Mesendoderm (in vitro differentiated cells): Measurements from ENCODE around the gene AFF2.
"Not testable (repeated sequence)": the region's sequence is repeated elsewhere in the genome, so short reads cannot be mapped to it uniquely, and the experiment has no call there.

Experiments
- DNase-seq: peaks from one replicate; pipeline ENCODE4 v3.0.0; 2013
- H2AK5ac ChIP-seq: 2 replicates; pipeline ENCODE4 v1.6.1; 2013; ENCODE audit warnings: low read length, inconsistent platforms
- H2BK120ac ChIP-seq: 2 replicates; pipeline ENCODE4 v1.6.1; 2013; ENCODE audit warnings: low read depth, mild to moderate bottlenecking, low read length, moderate library complexity, mixed read lengths
- H2BK15ac ChIP-seq: replicated peaks from 2 replicates; pipeline ENCODE4 v1.6.1; 2013; ENCODE audit warnings: low read depth, mild to moderate bottlenecking, moderate library complexity
- H2BK5ac ChIP-seq: 2 replicates; pipeline ENCODE4 v1.6.1; 2013; ENCODE audit warnings: low read length, inconsistent platforms
- H3K18ac ChIP-seq: 2 replicates; pipeline ENCODE4 v1.6.1; 2013; ENCODE audit warnings: mild to moderate bottlenecking, low read length, mixed read lengths
- H3K23ac ChIP-seq: one replicate; pipeline ENCODE4 v1.6.1; 2013; ENCODE audit warnings: low read length
- H3K27ac ChIP-seq: 2 replicates; pipeline ENCODE4 v1.5.1; 2013; ENCODE audit warnings: low read depth, mild to moderate bottlenecking, inconsistent platforms, low read length, moderate library complexity
- H3K27me3 ChIP-seq: 2 replicates; pipeline ENCODE4 v1.6.1; 2013; ENCODE audit warnings: low read length, control low read depth, mild to moderate bottlenecking, inconsistent platforms; ENCODE audit not compliant: insufficient read depth, poor library complexity
- H3K36me3 ChIP-seq: 2 replicates; pipeline ENCODE4 v1.6.1; 2013; ENCODE audit warnings: low read length, inconsistent platforms; ENCODE audit not compliant: control insufficient read depth, insufficient read depth
- H3K4ac ChIP-seq: one replicate; pipeline ENCODE4 v1.6.1; 2013; ENCODE audit warnings: low read depth, mild to moderate bottlenecking, low read length, moderate library complexity
- H3K4me1 ChIP-seq: 2 replicates; pipeline ENCODE4 v1.6.1; 2013; ENCODE audit warnings: low read depth, low read length, inconsistent platforms; ENCODE audit not compliant: control insufficient read depth
- H3K4me2 ChIP-seq: 2 replicates; pipeline ENCODE4 v1.6.1; 2013; ENCODE audit warnings: low read length
- H3K4me3 ChIP-seq: 2 replicates; pipeline ENCODE4 v1.5.1; 2013; ENCODE audit warnings: mild to moderate bottlenecking, low read length
- H3K56ac ChIP-seq: one replicate; pipeline ENCODE4 v1.6.1; 2013; ENCODE audit warnings: low read length
- H3K79me1 ChIP-seq: 2 replicates; pipeline ENCODE4 v1.6.1; 2013; ENCODE audit warnings: low read length, inconsistent platforms
- H3K79me2 ChIP-seq: 2 replicates; pipeline ENCODE4 v1.6.1; 2013; ENCODE audit warnings: mild to moderate bottlenecking, low read length; ENCODE audit not compliant: control insufficient read depth, insufficient read depth
- H3K9ac ChIP-seq: 2 replicates; pipeline ENCODE4 v1.6.1; 2013; ENCODE audit warnings: low read length, inconsistent platforms
- H4K5ac ChIP-seq: one replicate; pipeline ENCODE4 v1.6.1; 2013; ENCODE audit warnings: low read length
- H4K8ac ChIP-seq: one replicate; pipeline ENCODE4 v1.6.1; 2013; ENCODE audit warnings: low read depth, mild to moderate bottlenecking, control low read depth, low read length, moderate library complexity
- WGBS: extraction: QIAGEN DNeasy Blood & Tissue Kit; methylation state at CpG from one replicate; pipeline ENCODE4 v1.1.7; 2013; ENCODE audit warnings: low lambda C conversion rate, missing lambda C conversion rate; ENCODE audit not compliant: insufficient coverage; ENCODE audit errors: extremely low coverage; 5-methylcytosine and 5-hydroxymethylcytosine counted together

Gene AFF2

GRCh38 chrX:148904421-148905111 is 404.1 kb downstream of the AFF2 start:
- Histone ChIP-seq H2AK5ac (no peak overlapping the region), H2BK5ac (no peak overlapping the region), H3K79me2 (no peaks in the 10 kb centered on the region), H3K4me2 (no peak overlapping the region), H4K5ac (no peak overlapping the region), H3K27ac (no peak overlapping the region), H3K27me3 (no peaks in the 10 kb centered on the region), H2BK15ac (no peak overlapping the region), H2BK120ac (no peak overlapping the region), H3K18ac (no peak overlapping the region), H4K8ac (no peak overlapping the region), H3K9ac (no peak overlapping the region), H3K4me1 (no peaks in the 10 kb centered on the region), H3K36me3 (no peaks in the 10 kb centered on the region), H3K79me1 (no peaks in the 10 kb centered on the region), H3K23ac (no peak overlapping the region), H3K4me3 (no peak overlapping the region), H3K56ac (no peak overlapping the region), H3K4ac (no peak overlapping the region)
- no peak for DNase-seq
- WGBS: no CpG with 5 or more reads among the region's 3 CpGs

GRCh38 chrX:148905400-148905799 is 405.0 kb downstream of the AFF2 start:
- Histone ChIP-seq H2BK15ac (no peak overlapping the region), H4K8ac (no peak overlapping the region), H3K79me2 (no peaks in the 10 kb centered on the region), H3K36me3 (no peaks in the 10 kb centered on the region), H3K18ac (no peak overlapping the region), H2AK5ac (no peak overlapping the region), H3K4me1 (no peaks in the 10 kb centered on the region), H3K56ac (no peak overlapping the region), H2BK120ac (no peak overlapping the region), H4K5ac (no peak overlapping the region), H3K27me3 (no peaks in the 10 kb centered on the region), H3K23ac (no peak overlapping the region), H3K4me2 (no peak overlapping the region), H3K4ac (no peak overlapping the region), H3K4me3 (no peak overlapping the region), H3K79me1 (no peaks in the 10 kb centered on the region), H2BK5ac (no peak overlapping the region), H3K27ac (no peak overlapping the region), H3K9ac (no peak overlapping the region)
- DNase-seq: peak; percentile 42
- WGBS: no CpG with 5 or more reads among the region's 5 CpGs

- not testable (repeated sequence) for H3K79me2 ChIP-seq, H2BK120ac ChIP-seq, H3K4me2 ChIP-seq, H2BK5ac ChIP-seq, H3K56ac ChIP-seq, H3K27ac ChIP-seq, H4K5ac ChIP-seq, H3K27me3 ChIP-seq, H3K23ac ChIP-seq, H2AK5ac ChIP-seq, H3K79me1 ChIP-seq, DNase-seq, H3K4ac ChIP-seq, H3K18ac ChIP-seq, H3K36me3 ChIP-seq, H3K4me1 ChIP-seq, H4K8ac ChIP-seq, H2BK15ac ChIP-seq, H3K9ac ChIP-seq, H3K4me3 ChIP-seq
- no CpG with 5 or more reads among the region's 11 CpGs for WGBS
Observed at GRCh38 chrX:148906628-148907027, 406.2 kb downstream of the AFF2 start.

GRCh38 chrX:148909758-148910157 is 409.3 kb downstream of the AFF2 start:
- no peak overlapping the region for H3K4me3 ChIP-seq
- H3K23ac ChIP-seq: no peak overlapping the region
- no peak overlapping the region for H3K9ac ChIP-seq
- H4K5ac ChIP-seq: no peak overlapping the region
- H3K27ac ChIP-seq: no peak overlapping the region
- H3K79me1 ChIP-seq: no peaks in the 10 kb centered on the region
- H3K36me3 ChIP-seq: no peaks in the 10 kb centered on the region
- H3K79me2 ChIP-seq: no peaks in the 10 kb centered on the region
- no peak overlapping the region for H2BK5ac ChIP-seq
- H3K4me1 ChIP-seq: no peaks in the 10 kb centered on the region
- no peak overlapping the region for H3K56ac ChIP-seq
- H3K18ac ChIP-seq: no peak overlapping the region
- no peak overlapping the region for H2AK5ac ChIP-seq
- no peaks in the 10 kb centered on the region for H3K27me3 ChIP-seq
- no peak overlapping the region for H4K8ac ChIP-seq
- no peak for DNase-seq
- H2BK120ac ChIP-seq: no peak overlapping the region
- no peak overlapping the region for H2BK15ac ChIP-seq
- no peak overlapping the region for H3K4ac ChIP-seq
- H3K4me2 ChIP-seq: no peak overlapping the region

GRCh38 chrX:148913971-148914370 is 413.6 kb downstream of the AFF2 start:
- no peaks in the 10 kb centered on the region for H3K4me1 ChIP-seq
- no peak overlapping the region for H3K27ac ChIP-seq
- H3K56ac ChIP-seq: no peak overlapping the region
- H4K5ac ChIP-seq: no peak overlapping the region
- H2BK120ac ChIP-seq: no peak overlapping the region
- H3K4me3 ChIP-seq: no peak overlapping the region
- H3K23ac ChIP-seq: no peak overlapping the region
- H3K27me3 ChIP-seq: no peaks in the 10 kb centered on the region
- WGBS: no CpG with 5 or more reads among the region's 3 CpGs
- no peak overlapping the region for H3K4me2 ChIP-seq
- H3K18ac ChIP-seq: no peak overlapping the region
- DNase-seq: peak; percentile 2
- H4K8ac ChIP-seq: no peak overlapping the region
- H3K9ac ChIP-seq: no peak overlapping the region
- H2AK5ac ChIP-seq: no peak overlapping the region
- no peak overlapping the region for H2BK15ac ChIP-seq
- H2BK5ac ChIP-seq: no peak overlapping the region
- no peak overlapping the region for H3K4ac ChIP-seq
- H3K79me1 ChIP-seq: no peaks in the 10 kb centered on the region
- no peaks in the 10 kb centered on the region for H3K36me3 ChIP-seq
- H3K79me2 ChIP-seq: no peaks in the 10 kb centered on the region

- H3K56ac ChIP-seq: no peak overlapping the region
- H3K4me2 ChIP-seq: no peak overlapping the region
- H3K18ac ChIP-seq: no peak overlapping the region
- no peaks in the 10 kb centered on the region for H3K36me3 ChIP-seq
- H3K27ac ChIP-seq: no peak overlapping the region
- no peaks in the 10 kb centered on the region for H3K27me3 ChIP-seq
- no peaks in the 10 kb centered on the region for H3K79me2 ChIP-seq
- H3K9ac ChIP-seq: no peak overlapping the region
- H2BK15ac ChIP-seq: no peak overlapping the region
- H3K23ac ChIP-seq: no peak overlapping the region
- WGBS: no CpG with 5 or more reads among the region's 3 CpGs
- no peak overlapping the region for H3K4ac ChIP-seq
- no peak overlapping the region for H4K8ac ChIP-seq
- no peak overlapping the region for H4K5ac ChIP-seq
- no peak overlapping the region for H2AK5ac ChIP-seq
- DNase-seq: no peak
- H2BK5ac ChIP-seq: no peak overlapping the region
- no peak overlapping the region for H3K4me3 ChIP-seq
- H3K4me1 ChIP-seq: no peaks in the 10 kb centered on the region
- H2BK120ac ChIP-seq: no peak overlapping the region
- no peaks in the 10 kb centered on the region for H3K79me1 ChIP-seq
Observed at GRCh38 chrX:148914783-148915182, 414.4 kb downstream of the AFF2 start.
